Tibial nerve (tissue), 4 donors: Measurements from ENCODE around the gene LMF1.

Source experiments
- CTCF ChIP-seq, 5 experiments: fragments of 200-600 bp in 3 of 5; fragments of 450-650 bp in 2 of 5; sonication (generic) in 3 of 5; IDR thresholded peaks; one replicate each; pipeline ENCODE4 v1.5.1; 2016 to 2019; ENCODE audit warnings: antibody characterized with exemption in 5 of 5, mild to moderate bottlenecking in 3 of 5, moderate library complexity in 2 of 5
- EP300 ChIP-seq, 2 donors: sonication (generic); formaldehyde crosslinking; IDR thresholded peaks; one replicate each; pipeline ENCODE4 v1.6.1; 2017; ENCODE audit warnings: antibody characterized with exemption in 2 of 2, mild to moderate bottlenecking in 1 of 2
- POLR2A ChIP-seq, 2 donors: fragments of 450-650 bp; IDR thresholded peaks; one replicate each; pipeline ENCODE4 v1.6.1; 2017; ENCODE audit warnings: antibody characterized with exemption in 2 of 2, mild to moderate bottlenecking in 2 of 2, moderate library complexity in 2 of 2

GRCh38 chr16:851871-852270, 118.9 kb downstream of the LMF1 start:
- TF ChIP-seq CTCF (IDR thresholded peaks at IDR 0.05) (no peak), POLR2A (IDR thresholded peaks at IDR 0.05) (no peak), EP300 (IDR thresholded peaks at IDR 0.05) (no peak)
